ENCODE data around the gene STON1. TPM values are rescaled to one million over a fixed set of nuclear protein-coding genes. Genes with fewer than 3 reads are reported as not detected.

Gene STON1
- total RNA-seq, 1 donor from 2014 or later: 36.5 TPM

GRCh38 chr2:48574353-48575287, 44.7 kb downstream of the STON1 start:
- Mint-ChIP-seq H3K27ac (peak overlapping the region; percentile 34), H3K4me1 (peaks cover 13% of the 10 kb centered on the region), H3K9me3 (no peaks in the 10 kb centered on the region), H3K27me3 (ENCODE audit: low read depth) (no peaks in the 10 kb centered on the region), H3K36me3 (peaks cover 13% of the 10 kb centered on the region), H3K4me3 (no peak overlapping the region)
- TF ChIP-seq CTCF (IDR thresholded peaks at IDR 0.05; ENCODE audit: unreplicated experiment): no peak
- DNase-seq (ENCODE audit: low spot score in 2 of 2, unreplicated experiment in 2 of 2): no peak

GRCh38 chr2:48578313-48578712, 48.4 kb downstream of the STON1 start:
- Mint-ChIP-seq H3K27me3 (ENCODE audit: low read depth) (no peaks in the 10 kb centered on the region), H3K27ac (no peak overlapping the region), H3K36me3 (peaks cover 42% of the 10 kb centered on the region), H3K9me3 (peaks cover 18% of the 10 kb centered on the region), H3K4me1 (no peaks in the 10 kb centered on the region), H3K4me3 (no peak overlapping the region)
- no peak for TF ChIP-seq CTCF (IDR thresholded peaks at IDR 0.05; ENCODE audit: unreplicated experiment)
- DNase-seq (ENCODE audit: low spot score in 2 of 2, unreplicated experiment in 2 of 2): no peak

- Mint-ChIP-seq H3K4me1 (peaks cover 27% of the 10 kb centered on the region), H3K4me3 (no peak overlapping the region), H3K27me3 (ENCODE audit: low read depth) (no peaks in the 10 kb centered on the region), H3K9me3 (peaks cover 20% of the 10 kb centered on the region), H3K36me3 (peaks cover 43% of the 10 kb centered on the region), H3K27ac (no peak overlapping the region)
- no peak for TF ChIP-seq CTCF (IDR thresholded peaks at IDR 0.05; ENCODE audit: unreplicated experiment)
- no peak for DNase-seq (ENCODE audit: low spot score in 2 of 2, unreplicated experiment in 2 of 2)
These were observed 54.0 kb downstream of the STON1 start for GRCh38 chr2:48583961-48584360.

GRCh38 chr2:48584551-48584950, 54.6 kb downstream of the STON1 start:
- Mint-ChIP-seq H3K9me3 (peaks cover 20% of the 10 kb centered on the region), H3K4me3 (no peak overlapping the region), H3K27me3 (ENCODE audit: low read depth) (no peaks in the 10 kb centered on the region), H3K27ac (no peak overlapping the region), H3K36me3 (peaks cover 41% of the 10 kb centered on the region), H3K4me1 (peaks cover 31% of the 10 kb centered on the region)
- TF ChIP-seq CTCF (IDR thresholded peaks at IDR 0.05; ENCODE audit: unreplicated experiment): no peak
- DNase-seq (ENCODE audit: low spot score in 2 of 2, unreplicated experiment in 2 of 2): no peak

- Mint-ChIP-seq H3K4me3 (no peak overlapping the region), H3K36me3 (peaks cover 29% of the 10 kb centered on the region), H3K27me3 (ENCODE audit: low read depth) (no peaks in the 10 kb centered on the region), H3K27ac (peak overlapping the region; percentile 5), H3K4me1 (peaks cover 42% of the 10 kb centered on the region), H3K9me3 (peaks cover 13% of the 10 kb centered on the region)
- no peak for DNase-seq (ENCODE audit: low spot score in 2 of 2, unreplicated experiment in 2 of 2)
- TF ChIP-seq CTCF (IDR thresholded peaks at IDR 0.05; ENCODE audit: unreplicated experiment): no peak
These were observed 56.5 kb downstream of the STON1 start for GRCh38 chr2:48586433-48586832.
